GM23248 (cell line): ENCODE data around the gene MCM9. TPM values are rescaled to one million over a fixed set of nuclear protein-coding genes. Genes with fewer than 3 reads are reported as not detected.

ENCODE experiments used
- DNase-seq: peaks from one replicate; pipeline ENCODE4 v3.0.0-alpha.2; 2015
- H2AFZ ChIP-seq: fragments of 200-600 bp; sonication (generic); 2 replicates; pipeline ENCODE4 v1.6.1; 2016; ENCODE audit warnings: antibody characterized with exemption
- H3F3A ChIP-seq: fragments of 200-600 bp; sonication (generic); 2 replicates; pipeline ENCODE4 v1.6.1; 2016; ENCODE audit warnings: mild to moderate bottlenecking, antibody characterized with exemption, mixed run types; ENCODE audit not compliant: insufficient read depth
- H3K27ac ChIP-seq: fragments of 200-600 bp; sonication (generic); 2 replicates; pipeline ENCODE4 v1.5.1; 2016; ENCODE audit warnings: mild to moderate bottlenecking
- H3K27me3 ChIP-seq: fragments of 200-600 bp; sonication (generic); replicated peaks from 2 replicates; pipeline ENCODE4 v1.6.1; 2016; ENCODE audit warnings: mild to moderate bottlenecking; ENCODE audit not compliant: insufficient read depth
- H3K36me3 ChIP-seq: fragments of 200-600 bp; sonication (generic); 2 replicates; pipeline ENCODE4 v1.6.1; 2016; ENCODE audit warnings: low read depth, mild to moderate bottlenecking
- H3K4me1 ChIP-seq: fragments of 200-600 bp; sonication (generic); 2 replicates; pipeline ENCODE4 v1.6.1; 2016; ENCODE audit warnings: mild to moderate bottlenecking; ENCODE audit not compliant: insufficient read depth
- H3K4me2 ChIP-seq: fragments of 200-600 bp; sonication (generic); one replicate; pipeline ENCODE4 v1.6.1; 2016; ENCODE audit warnings: mild to moderate bottlenecking; ENCODE audit not compliant: unreplicated experiment
- H3K4me3 ChIP-seq: fragments of 200-600 bp; sonication (generic); 2 replicates; pipeline ENCODE4 v1.5.1; 2016; ENCODE audit warnings: mild to moderate bottlenecking
- H3K79me2 ChIP-seq: fragments of 200-600 bp; sonication (generic); 2 replicates; pipeline ENCODE4 v1.6.1; 2016; ENCODE audit warnings: mild to moderate bottlenecking; ENCODE audit not compliant: insufficient read depth
- H3K9ac ChIP-seq: fragments of 200-600 bp; sonication (generic); 2 replicates; pipeline ENCODE4 v1.6.1; 2016; ENCODE audit warnings: mild to moderate bottlenecking
- H3K9me2 ChIP-seq: fragments of 200-600 bp; sonication (generic); 2 replicates; pipeline ENCODE4 v1.6.1; 2016; ENCODE audit warnings: mixed run types, mild to moderate bottlenecking, moderate library complexity; ENCODE audit not compliant: insufficient read depth
- H3K9me3 ChIP-seq: fragments of 200-600 bp; sonication (generic); one replicate; pipeline ENCODE4 v1.6.1; 2017; ENCODE audit warnings: low read depth
- H4K20me1 ChIP-seq: fragments of 200-600 bp; sonication (generic); 2 replicates; pipeline ENCODE4 v1.6.0; 2016; ENCODE audit not compliant: insufficient read depth
- EZH2 ChIP-seq: fragments of 200-600 bp; sonication (generic); IDR thresholded peaks from 2 replicates; pipeline ENCODE4 v1.6.1; 2018; ENCODE audit warnings: antibody characterized with exemption, mild to moderate bottlenecking; ENCODE audit not compliant: insufficient read depth, poor library complexity, severe bottlenecking
- EZH2phosphoT487 ChIP-seq: fragments of 200-600 bp; sonication (generic); IDR thresholded peaks from 2 replicates; pipeline ENCODE4 v1.6.1; 2018; ENCODE audit warnings: antibody characterized with exemption, moderate library complexity, mild to moderate bottlenecking, low read depth; ENCODE audit not compliant: insufficient read depth
- WGBS, 2 experiments: methylation state at CpG; one replicate each; pipeline ENCODE4 v1.1.6; 2015 to 2017; ENCODE audit warnings: low lambda C conversion rate in 2 of 2, low coverage in 1 of 2; ENCODE audit errors: missing lambda C conversion rate in 2 of 2; 5-methylcytosine and 5-hydroxymethylcytosine counted together
- in situ Hi-C: fragments of 300-500 bp; cut with MboI; formaldehyde crosslinking; loops from 2 replicates; pipeline ENCODE4 v1.15.0; 2020
- polyA plus RNA-seq: library from polyadenylated mRNA; unstranded; fragments of >200 nt; fragmentation: Nextera tagmentation; extraction: Ambion mirVana; gene quantifications from 2 replicates; pipeline ENCODE4 v1.2.1, GENCODE V29; 2016
- total RNA-seq: library from RNA; depleted of rRNA; stranded (reverse); fragments of >200 nt; shearing (Covaris generic); gene quantifications from 2 replicates; pipeline ENCODE4 v1.2.3, GENCODE V29; 2014

Gene MCM9
- total and polyA plus RNA-seq, 2 experiments from 2014 or later = 3.2 to 6.2 TPM

GRCh38 chr6:118872726-118873125, 62.2 kb downstream of the MCM9 start:
- Histone ChIP-seq H3K36me3 (no peaks in the 10 kb centered on the region), H3F3A (0 out of 2 replicates have a peak, but pooled peaks cover 6% of the 10 kb centered on the region), H3K9me3 (no peaks in the 10 kb centered on the region), H2AFZ (no peak overlapping the region), H3K4me1 (peaks cover 21% of the 10 kb centered on the region), H3K9me2 (no peaks in the 10 kb centered on the region), H4K20me1 (no peaks in the 10 kb centered on the region), H3K27me3 (no peaks in the 10 kb centered on the region), H3K9ac (no peak overlapping the region), H3K27ac (no peak overlapping the region), H3K4me2 (no peak overlapping the region), H3K79me2 (peaks cover 70% of the 10 kb centered on the region), H3K4me3 (no peak overlapping the region)
- no peak for DNase-seq
- WGBS, 2 experiments = 86 to 93% methylated on average over 2 of the region's 2 CpGs
- TF ChIP-seq EZH2phosphoT487 (no peak), EZH2 (no peak)
- in situ Hi-C loops = no loop called here

- Histone ChIP-seq H3K4me3 (no peak overlapping the region), H3K9ac (no peak overlapping the region), H3K4me1 (peaks cover 21% of the 10 kb centered on the region), H3K4me2 (no peak overlapping the region), H3K27me3 (no peaks in the 10 kb centered on the region), H3K9me2 (no peaks in the 10 kb centered on the region), H3K9me3 (no peaks in the 10 kb centered on the region), H3F3A (0 out of 2 replicates have a peak, but pooled peaks cover 5% of the 10 kb centered on the region), H3K36me3 (no peaks in the 10 kb centered on the region), H2AFZ (no peak overlapping the region), H4K20me1 (no peaks in the 10 kb centered on the region), H3K79me2 (peaks cover 70% of the 10 kb centered on the region), H3K27ac (no peak overlapping the region)
- in situ Hi-C loops = no loop called here
- TF ChIP-seq EZH2 (no peak), EZH2phosphoT487 (no peak)
- DNase-seq = no peak
Measured at GRCh38 chr6:118872318-118872717, 62.6 kb downstream of the MCM9 start.

- H3K36me3 ChIP-seq = no peaks in the 10 kb centered on the region
- in situ Hi-C loops = no loop called here
- H3F3A ChIP-seq = no peaks in the 10 kb centered on the region
- no peak overlapping the region for H3K4me3 ChIP-seq
- no peak for TF ChIP-seq EZH2phosphoT487
- no peak for TF ChIP-seq EZH2
- peaks cover 72% of the 10 kb centered on the region for H3K79me2 ChIP-seq
- no peaks in the 10 kb centered on the region for H3K9me3 ChIP-seq
- peaks cover 12% of the 10 kb centered on the region for H3K4me1 ChIP-seq
- 99% methylated on average over 5 of the region's 5 CpGs for WGBS, 2 experiments
- H3K9me2 ChIP-seq = no peaks in the 10 kb centered on the region
- no peak overlapping the region for H2AFZ ChIP-seq
- no peak overlapping the region for H3K27ac ChIP-seq
- no peak for DNase-seq
- H3K27me3 ChIP-seq = no peaks in the 10 kb centered on the region
- no peak overlapping the region for H3K4me2 ChIP-seq
- H3K9ac ChIP-seq = no peak overlapping the region
- H4K20me1 ChIP-seq = no peaks in the 10 kb centered on the region
Measured at GRCh38 chr6:118871331-118871730, 63.6 kb downstream of the MCM9 start.

- peaks cover 78% of the 10 kb centered on the region for H3K79me2 ChIP-seq
- H3K4me3 ChIP-seq = no peak overlapping the region
Measured at GRCh38 chr6:118869894-118870589, 64.9 kb downstream of the MCM9 start.

More at GRCh38 chr6:118869894-118870589, 64.9 kb downstream of the MCM9 start:
- no peak overlapping the region for H2AFZ ChIP-seq
- H3K27ac ChIP-seq = no peak overlapping the region
- no peaks in the 10 kb centered on the region for H3K9me2 ChIP-seq
- 92 to 95% methylated on average over 2 of the region's 2 CpGs for WGBS, 2 experiments
- H3K36me3 ChIP-seq = no peaks in the 10 kb centered on the region
- no peaks in the 10 kb centered on the region for H3K27me3 ChIP-seq
- H3K9me3 ChIP-seq = no peaks in the 10 kb centered on the region
- peaks cover 6% of the 10 kb centered on the region; the same call in 1 of the 2 replicates for H3K4me1 ChIP-seq
- in situ Hi-C loops = no loop called here
- no peaks in the 10 kb centered on the region for H4K20me1 ChIP-seq
- no peak overlapping the region for H3K9ac ChIP-seq
- TF ChIP-seq EZH2phosphoT487 = no peak
- TF ChIP-seq EZH2 = no peak
- no peak for DNase-seq
- no peak overlapping the region for H3K4me2 ChIP-seq
- H3F3A ChIP-seq = no peaks in the 10 kb centered on the region
